HG02884 (cell line): Measurements from ENCODE around the gene POLR2E.

ENCODE experiments used
- ATAC-seq: cut with Tn5 transposase; IDR thresholded peaks from one replicate; pipeline ENCODE4 v1.9.1; 2021; ENCODE audit warnings: mild to moderate bottlenecking, moderate library complexity; ENCODE audit not compliant: unreplicated experiment

The POLR2E gene

GRCh38 chr19:1051791-1052190 is 43.4 kb downstream of the POLR2E start:
- no peak for ATAC-seq

GRCh38 chr19:1050989-1051788 is 44.0 kb downstream of the POLR2E start:
- ATAC-seq, result no peak

- ATAC-seq, result no peak
These were observed 45.4 kb downstream of the POLR2E start for GRCh38 chr19:1049800-1050199.

GRCh38 chr19:1049106-1049505 is 46.1 kb downstream of the POLR2E start:
- ATAC-seq, result no peak

- no peak for ATAC-seq
These were observed 47.5 kb downstream of the POLR2E start for GRCh38 chr19:1047696-1048147.

- ATAC-seq, result no peak
These were observed 48.1 kb downstream of the POLR2E start for GRCh38 chr19:1046836-1047695.

GRCh38 chr19:1046117-1046626 is 49.0 kb downstream of the POLR2E start:
- no peak for ATAC-seq

- ATAC-seq, result no peak
These were observed 50.0 kb downstream of the POLR2E start for GRCh38 chr19:1045247-1045603.

GRCh38 chr19:1042689-1043511 is 52.3 kb downstream of the POLR2E start:
- no peak for ATAC-seq

GRCh38 chr19:1041835-1042685 is 53.1 kb downstream of the POLR2E start:
- ATAC-seq, result no peak

GRCh38 chr19:1041272-1041834 is 53.8 kb downstream of the POLR2E start:
- ATAC-seq, result no peak

GRCh38 chr19:1040476-1041271 is 54.5 kb downstream of the POLR2E start:
- peak; percentile 41 for ATAC-seq

GRCh38 chr19:1039646-1040475 is 55.3 kb downstream of the POLR2E start, which contains the start of gene ABCA7:
Gene ABCA7 (plus strand): TSS chr19:1040107. CDS start chr19:1041362, 1,255 bp downstream.
- ATAC-seq, result peak; percentile 61

GRCh38 chr19:1038978-1039645 is 56.1 kb downstream of the POLR2E start:
- ATAC-seq, result no peak

GRCh38 chr19:1037621-1038064 is 57.5 kb downstream of the POLR2E start:
- no peak for ATAC-seq
